GM12872 (cell line): ENCODE measurements around the gene COL23A1.

Source experiments
- CTCF ChIP-seq: IDR thresholded peaks from 3 replicates; pipeline ENCODE4 v1.5.1; 2011; ENCODE audit warnings: low read depth, mild to moderate bottlenecking, low read length, moderate library complexity; ENCODE audit not compliant: insufficient read depth

The COL23A1 gene

GRCh38 chr5:178267245-178267644 is 322.9 kb downstream of the COL23A1 start:
- TF ChIP-seq CTCF = no peak

GRCh38 chr5:178266581-178266980 is 323.6 kb downstream of the COL23A1 start:
- TF ChIP-seq CTCF = no peak

- TF ChIP-seq CTCF = no peak
These were observed 324.4 kb downstream of the COL23A1 start for GRCh38 chr5:178265746-178266145.

GRCh38 chr5:178264044-178264443 is 326.1 kb downstream of the COL23A1 start:
- TF ChIP-seq CTCF = no peak

GRCh38 chr5:178261666-178262600 is 328.3 kb downstream of the COL23A1 start:
- no peak for TF ChIP-seq CTCF

- TF ChIP-seq CTCF = no peak
These were observed 330.3 kb downstream of the COL23A1 start for GRCh38 chr5:178259623-178260536.

- no peak for TF ChIP-seq CTCF
These were observed 332.5 kb downstream of the COL23A1 start for GRCh38 chr5:178257650-178258049.
